NCI-H2171 treated with DMSO at 0.1 percent for 48 hours (cell line): ENCODE data around the gene LRIG3.
A peak's percentile ranks its signal among the peaks of the same experiment; 100 is the strongest.
"Not testable (repeated sequence)": the region's sequence is repeated elsewhere in the genome, so short reads cannot be mapped to it uniquely, and the experiment has no call there.

Experiments used
- DNase-seq: peaks from one replicate; lab custom pipeline; 2025; lab: John Stamatoyannopoulos, UW

Gene LRIG3, protein sequence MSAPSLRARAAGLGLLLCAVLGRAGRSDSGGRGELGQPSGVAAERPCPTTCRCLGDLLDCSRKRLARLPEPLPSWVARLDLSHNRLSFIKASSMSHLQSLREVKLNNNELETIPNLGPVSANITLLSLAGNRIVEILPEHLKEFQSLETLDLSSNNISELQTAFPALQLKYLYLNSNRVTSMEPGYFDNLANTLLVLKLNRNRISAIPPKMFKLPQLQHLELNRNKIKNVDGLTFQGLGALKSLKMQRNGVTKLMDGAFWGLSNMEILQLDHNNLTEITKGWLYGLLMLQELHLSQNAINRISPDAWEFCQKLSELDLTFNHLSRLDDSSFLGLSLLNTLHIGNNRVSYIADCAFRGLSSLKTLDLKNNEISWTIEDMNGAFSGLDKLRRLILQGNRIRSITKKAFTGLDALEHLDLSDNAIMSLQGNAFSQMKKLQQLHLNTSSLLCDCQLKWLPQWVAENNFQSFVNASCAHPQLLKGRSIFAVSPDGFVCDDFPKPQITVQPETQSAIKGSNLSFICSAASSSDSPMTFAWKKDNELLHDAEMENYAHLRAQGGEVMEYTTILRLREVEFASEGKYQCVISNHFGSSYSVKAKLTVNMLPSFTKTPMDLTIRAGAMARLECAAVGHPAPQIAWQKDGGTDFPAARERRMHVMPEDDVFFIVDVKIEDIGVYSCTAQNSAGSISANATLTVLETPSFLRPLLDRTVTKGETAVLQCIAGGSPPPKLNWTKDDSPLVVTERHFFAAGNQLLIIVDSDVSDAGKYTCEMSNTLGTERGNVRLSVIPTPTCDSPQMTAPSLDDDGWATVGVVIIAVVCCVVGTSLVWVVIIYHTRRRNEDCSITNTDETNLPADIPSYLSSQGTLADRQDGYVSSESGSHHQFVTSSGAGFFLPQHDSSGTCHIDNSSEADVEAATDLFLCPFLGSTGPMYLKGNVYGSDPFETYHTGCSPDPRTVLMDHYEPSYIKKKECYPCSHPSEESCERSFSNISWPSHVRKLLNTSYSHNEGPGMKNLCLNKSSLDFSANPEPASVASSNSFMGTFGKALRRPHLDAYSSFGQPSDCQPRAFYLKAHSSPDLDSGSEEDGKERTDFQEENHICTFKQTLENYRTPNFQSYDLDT

DNA sequence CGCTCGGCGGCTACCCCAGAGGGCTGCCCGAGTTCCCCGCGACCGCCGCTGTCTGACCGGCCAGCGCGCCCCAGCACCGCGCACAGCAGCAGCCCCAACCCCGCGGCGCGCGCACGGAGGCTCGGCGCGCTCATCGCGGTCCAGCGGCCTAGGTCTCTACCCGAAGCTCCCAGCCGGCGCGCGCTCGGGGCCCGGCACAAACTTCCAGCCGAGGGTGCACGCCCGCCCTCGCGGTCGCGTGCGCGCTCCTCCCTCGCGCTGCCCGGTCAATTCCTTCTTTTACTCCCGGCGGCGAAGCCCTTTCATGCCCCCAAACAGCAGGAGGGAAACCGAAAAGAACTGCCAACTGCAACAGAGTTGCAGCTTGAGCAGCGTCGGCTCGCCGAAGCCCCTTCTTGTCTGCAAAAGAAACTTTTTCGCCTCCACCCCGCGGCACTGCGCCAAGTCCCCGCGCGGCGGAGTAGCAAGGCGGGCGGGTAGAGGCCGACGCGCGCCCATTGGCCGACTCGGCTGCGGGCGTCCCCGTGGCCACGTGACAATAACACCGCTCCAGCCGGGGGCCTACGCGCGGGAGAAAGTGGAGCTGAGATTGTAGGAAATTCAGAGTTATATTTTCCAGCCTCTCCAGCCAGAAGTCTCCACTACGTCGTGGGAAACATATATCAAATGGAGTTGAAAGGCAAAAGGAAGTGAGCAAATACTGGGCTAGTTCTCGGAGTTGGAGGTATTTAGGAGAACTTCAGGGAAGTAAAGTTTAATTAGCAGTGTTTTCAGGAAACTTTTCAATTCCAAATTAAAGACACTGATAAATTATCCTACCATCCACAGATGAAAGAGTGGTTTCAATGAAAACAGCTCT lies at the start of gene LRIG3:
TSS of gene LRIG3 (minus strand) at position 403 of the 859 bp plus-strand sequence. CDS start at position 134, 269 bp downstream.
- peak; percentile 81 for DNase-seq

DNA sequence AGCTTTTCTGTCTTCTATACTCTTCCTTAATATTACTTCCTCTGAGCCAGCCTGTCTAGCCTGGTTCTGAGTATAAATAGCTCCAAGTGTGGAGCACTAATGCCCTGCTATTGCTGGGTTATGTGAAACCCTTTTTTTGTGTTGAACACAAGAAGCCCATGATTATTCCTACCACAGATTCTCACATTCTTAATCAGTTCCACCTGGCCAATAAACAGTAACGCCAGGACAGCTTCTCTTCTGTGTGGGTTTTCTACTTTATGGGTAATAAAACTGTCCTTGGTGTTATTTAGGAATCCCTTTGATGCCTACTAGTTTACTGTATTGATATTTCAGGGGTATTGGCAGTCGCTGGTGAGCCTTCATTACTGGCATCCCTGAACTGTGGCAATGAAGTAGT lies 48.9 kb upstream of the LRIG3 start:
- DNase-seq: no peak

DNA sequence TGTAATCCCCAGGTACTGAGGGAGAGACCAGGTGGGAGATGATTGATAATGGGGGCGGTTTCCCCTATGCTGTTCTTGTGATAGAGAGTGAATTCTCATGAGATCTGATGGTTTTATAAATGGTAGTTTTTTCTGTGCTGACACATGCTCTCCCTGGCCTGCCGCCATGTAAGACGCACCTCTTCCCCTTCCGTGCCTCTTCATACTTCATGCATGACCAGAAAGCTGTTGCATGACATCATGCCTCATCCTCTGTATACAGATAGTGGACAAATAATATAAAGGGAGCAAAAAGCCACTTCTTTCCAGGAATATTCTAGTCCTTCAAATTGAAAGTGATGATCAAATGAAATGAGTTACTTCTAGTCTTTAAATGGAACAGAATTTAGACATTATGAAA lies 47.3 kb upstream of the LRIG3 start:
- DNase-seq: peak; percentile 69

DNA sequence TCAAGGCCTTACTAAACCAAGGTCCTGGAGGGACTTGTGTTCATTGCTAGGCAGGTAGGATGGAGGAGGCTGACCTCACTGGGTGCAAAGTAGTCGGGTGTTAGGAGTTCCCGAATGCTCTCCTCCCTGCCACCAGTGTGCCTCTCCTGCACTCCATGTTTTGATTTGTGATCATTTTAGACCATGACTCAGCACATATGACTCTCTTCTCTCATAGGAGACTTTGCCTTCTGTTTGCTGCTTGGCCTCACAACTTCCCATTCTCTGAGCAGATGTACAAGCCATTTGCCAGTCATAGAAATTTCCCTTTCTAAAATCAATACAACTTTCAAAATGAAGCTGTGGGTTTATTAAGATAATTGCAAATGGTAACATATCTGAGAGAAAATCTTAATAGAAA lies 46.6 kb upstream of the LRIG3 start:
- DNase-seq: peak; percentile 40

DNA sequence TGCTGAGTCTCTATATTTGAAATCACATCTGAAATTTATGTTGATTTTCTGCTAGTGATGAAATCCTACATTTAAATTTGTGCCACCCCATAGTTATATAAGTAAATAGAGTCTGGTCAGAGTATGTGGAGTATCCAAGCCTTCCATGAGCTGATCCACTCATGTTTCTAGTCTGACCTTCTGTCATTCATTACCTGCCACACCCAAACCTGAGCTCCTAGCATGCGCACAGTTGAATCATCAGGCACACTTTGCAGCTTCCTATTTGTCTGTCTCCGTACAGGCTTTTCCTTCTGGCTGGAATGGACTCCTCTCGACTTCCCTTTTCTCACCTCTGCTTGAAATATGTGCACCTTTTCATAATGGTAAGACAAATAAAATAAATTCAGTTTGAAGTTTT lies 45.3 kb upstream of the LRIG3 start:
- DNase-seq: no peak

DNA sequence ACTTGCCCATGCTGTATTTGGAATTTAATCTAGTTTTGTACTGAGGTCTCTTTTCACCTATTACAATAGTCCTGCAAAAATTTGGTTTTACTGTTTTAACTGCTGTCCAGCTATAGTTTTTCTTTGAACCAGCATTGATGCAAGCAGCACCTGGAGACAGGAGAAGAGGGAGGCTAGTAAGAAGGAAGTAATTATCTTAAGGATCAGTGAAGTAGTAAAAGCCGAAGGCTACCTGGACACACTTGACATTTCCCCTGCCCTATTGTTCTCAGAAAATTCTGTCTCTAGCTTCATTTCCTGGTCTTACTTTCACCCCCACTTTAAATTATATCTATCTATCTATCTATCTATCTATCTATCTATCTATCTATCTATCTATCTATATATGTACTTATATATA lies 43.5 kb upstream of the LRIG3 start:
- no peak for DNase-seq

DNA sequence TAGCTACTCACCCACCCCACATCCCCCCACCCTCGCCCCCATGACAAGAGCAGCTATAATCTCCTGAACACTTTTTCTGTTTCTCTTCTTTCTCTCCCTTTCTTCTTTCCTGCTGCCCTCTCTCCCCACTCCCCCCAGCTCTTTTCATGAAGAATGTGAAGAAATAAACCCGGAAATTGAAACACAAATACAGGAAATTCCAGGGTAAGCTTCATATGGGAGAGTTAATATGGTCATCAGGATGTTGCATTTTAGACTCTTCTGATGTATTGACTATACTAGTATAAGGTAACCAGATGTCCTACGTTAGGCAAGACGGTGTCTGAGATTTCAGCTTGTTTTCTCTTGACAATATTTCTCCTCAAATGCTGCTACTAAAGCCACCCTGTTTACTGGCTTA lies 41.6 kb upstream of the LRIG3 start:
- DNase-seq: no peak

DNA sequence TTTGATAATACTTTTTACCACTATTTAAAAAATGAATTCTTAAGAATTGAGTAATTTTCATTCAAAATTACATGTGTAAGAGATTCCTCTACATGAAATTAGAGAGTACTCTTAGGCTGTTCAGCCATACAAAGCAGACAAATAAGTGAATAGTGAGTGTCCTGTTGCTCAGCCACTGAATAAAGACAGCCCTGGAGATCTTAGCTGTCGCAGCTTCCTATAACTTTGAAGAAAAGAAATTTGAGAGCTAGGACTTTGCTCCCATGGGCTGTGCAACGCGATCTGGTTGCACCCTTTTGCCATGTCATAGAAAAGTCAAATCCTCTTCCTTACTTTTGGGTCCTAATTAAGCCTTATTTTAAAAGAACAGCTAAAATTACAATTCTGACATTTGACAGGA lies 40.9 kb upstream of the LRIG3 start:
- DNase-seq: no peak

DNA sequence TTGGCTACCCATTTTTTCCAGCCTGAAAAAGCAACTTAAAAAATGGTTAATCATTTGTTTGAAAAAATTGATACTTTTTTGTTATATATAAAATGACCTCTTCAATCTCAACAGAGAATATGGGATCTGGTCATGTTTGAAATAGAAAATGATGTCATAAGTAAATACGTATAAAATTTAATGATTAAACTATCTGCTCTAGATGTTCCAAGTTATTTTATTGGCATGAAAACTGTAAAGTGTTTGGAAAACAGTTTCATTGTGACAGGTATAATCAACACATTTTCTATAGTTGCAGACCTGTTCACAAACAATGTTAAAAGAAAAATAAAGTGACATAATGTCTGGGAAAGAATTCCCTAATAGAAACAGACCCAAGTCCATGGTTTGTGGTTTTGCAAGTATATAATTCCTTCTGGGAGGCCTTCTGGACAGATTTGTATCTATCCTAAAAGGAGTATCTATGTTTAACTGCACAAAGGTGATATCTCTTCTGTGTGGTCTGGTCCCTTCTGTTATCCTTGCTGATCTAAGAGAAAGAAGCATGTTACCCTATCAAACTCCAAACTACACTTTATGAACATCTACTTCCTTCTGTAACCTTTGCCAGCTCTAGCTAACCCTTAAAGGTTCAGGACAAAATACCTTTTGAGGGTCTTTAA lies 39.5 kb upstream of the LRIG3 start:
- no peak for DNase-seq

DNA sequence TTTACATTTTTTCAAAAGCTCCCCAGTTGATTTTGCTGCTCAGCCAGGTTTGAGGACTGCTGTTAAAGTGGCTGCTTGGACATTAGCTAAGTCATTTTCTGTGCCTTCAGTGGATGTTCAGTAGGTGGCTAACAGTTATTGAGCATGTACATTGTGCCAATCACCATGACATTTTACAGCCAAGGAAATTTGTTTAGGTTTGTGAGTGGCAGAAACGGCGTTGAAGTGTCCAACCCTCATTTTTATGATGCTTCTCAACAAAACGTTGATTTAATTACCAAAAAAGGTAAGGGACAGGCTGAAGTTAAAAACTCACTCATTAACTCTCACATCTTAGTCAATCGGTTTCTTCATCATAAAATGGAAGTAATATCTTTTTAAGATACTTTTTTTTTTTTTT lies 37.0 kb upstream of the LRIG3 start:
- no peak for DNase-seq

DNA sequence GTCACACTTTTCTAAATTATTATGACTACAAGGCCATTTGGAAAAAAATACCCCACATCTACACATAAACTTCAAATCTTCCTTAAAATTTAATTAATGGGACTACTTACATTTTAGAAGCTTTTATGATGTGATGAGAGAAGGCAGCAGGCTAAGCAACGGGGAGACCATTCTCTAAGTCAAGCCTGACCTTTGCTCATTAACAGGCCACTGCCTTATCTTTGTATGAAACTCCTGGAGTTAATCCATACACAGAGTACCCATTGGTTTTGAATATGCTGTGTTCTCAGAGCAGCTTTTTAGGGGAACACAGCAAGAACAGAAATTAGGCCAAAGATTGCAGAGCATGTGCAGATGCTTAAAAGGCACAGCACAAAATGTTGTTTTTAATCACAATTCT lies 35.5 kb upstream of the LRIG3 start:
- DNase-seq: no peak

DNA sequence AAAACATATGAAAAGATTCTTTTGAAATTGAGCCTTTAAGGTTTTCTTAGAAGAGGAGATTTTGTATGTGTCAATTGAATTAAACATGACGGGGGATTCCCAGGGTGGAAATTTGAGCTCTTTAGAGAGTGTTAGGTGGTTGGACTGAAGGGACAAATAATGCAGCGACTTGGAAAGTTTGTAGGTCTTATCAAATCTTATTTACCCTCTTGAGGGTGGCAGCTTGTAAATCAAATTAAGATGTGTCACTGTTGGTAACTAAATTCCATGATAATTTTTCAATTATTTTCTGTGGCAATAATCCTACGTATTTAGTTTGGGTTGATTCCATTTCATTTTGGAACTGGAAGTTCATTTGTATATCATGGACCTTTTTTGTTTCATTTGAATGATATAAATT lies 33.7 kb upstream of the LRIG3 start:
- DNase-seq: no peak

DNA sequence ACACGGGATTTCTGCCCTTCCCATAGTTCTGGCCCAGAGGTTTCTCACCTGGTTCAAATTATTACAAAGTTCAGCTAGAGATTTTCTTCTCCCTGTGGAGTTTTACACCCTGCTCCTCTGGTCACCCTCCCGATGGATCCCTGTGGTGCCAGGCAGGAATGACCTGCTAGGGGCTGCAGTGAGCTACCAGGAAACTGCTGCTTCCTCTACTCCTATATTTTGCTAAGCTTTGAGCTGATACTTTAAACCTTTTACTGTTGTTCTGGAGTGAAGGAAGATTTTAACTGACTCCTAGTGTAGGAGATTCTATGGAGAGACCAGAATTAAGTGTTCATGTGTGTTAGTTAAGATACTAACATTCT lies 30.4 kb upstream of the LRIG3 start:
- DNase-seq: no peak

DNA sequence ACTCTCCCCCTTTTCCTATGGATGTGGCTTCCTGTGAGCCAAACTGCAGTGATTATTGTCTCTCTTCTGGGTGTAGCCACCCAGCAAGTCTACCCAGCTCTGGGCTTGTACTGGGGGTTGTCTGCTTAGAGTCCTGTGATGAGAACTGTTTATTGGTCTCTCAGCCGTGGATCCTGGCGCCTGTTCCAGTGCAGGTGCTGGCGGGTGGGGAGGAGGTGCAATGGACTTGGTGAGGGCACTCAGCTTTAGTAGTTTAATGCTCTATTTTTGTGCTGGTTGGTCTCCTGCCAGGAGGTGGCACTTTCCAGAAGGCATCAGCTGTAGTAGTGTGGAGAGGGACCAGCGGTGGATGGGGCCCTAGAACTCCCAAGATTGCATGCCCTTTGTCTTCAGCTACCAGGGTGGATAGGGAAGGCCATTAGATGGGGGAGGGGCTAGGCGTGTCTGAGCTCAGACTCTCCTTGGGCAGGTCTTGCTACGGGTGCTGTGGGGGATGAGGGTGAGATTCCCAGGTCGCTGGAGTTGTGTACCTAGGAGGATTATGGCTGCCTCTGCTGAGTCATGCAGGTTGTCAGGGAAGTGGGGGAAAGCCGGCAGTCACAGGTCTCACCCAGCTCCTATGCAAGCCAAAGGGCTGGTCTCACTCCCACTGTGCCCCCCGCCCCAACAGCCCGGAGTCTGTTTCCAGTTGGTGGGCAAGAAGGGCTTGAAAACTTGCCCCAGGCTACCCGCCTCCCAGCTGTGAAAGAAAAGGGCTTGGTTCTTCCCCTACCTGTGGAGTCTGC lies 29.8 kb upstream of the LRIG3 start:
- DNase-seq: not testable (repeated sequence)

DNA sequence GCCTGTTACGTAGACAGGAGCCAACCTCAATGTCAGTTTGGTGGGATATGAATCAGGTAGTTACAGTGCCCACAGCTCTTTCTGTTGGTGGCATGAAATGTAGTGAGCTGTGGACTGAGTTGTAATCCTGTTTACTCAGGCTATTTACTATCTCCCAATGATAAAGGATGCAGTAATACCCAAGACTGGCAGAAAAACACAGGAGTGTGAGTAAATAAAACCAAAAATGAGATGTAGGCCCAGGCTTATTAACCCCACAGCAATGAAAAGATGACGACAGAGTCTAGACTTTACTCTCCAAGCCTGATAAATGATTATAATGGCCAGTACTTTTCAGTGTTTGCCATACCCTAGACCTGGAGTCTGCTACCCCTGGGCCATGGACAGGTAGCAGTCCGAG lies 22.8 kb upstream of the LRIG3 start:
- DNase-seq: no peak

DNA sequence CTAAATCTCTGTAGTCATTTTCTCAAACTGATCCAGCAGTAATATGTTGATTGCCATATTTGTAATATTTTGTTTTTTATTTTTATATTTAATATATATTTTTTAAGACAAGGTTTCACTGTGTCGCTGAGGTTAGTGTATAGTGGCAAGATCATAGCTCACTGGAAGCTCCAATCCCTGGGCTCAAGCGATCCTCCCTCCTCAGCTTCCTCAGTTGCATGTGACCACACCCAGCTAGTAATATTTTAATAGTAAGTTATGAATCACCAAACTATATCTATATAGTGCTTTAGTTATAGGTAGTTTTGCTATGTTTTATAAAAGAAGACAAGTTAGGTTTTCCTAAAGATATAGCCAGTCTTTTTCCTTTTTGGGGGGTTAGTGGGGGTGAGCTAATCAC lies 22.0 kb upstream of the LRIG3 start:
- no peak for DNase-seq

DNA sequence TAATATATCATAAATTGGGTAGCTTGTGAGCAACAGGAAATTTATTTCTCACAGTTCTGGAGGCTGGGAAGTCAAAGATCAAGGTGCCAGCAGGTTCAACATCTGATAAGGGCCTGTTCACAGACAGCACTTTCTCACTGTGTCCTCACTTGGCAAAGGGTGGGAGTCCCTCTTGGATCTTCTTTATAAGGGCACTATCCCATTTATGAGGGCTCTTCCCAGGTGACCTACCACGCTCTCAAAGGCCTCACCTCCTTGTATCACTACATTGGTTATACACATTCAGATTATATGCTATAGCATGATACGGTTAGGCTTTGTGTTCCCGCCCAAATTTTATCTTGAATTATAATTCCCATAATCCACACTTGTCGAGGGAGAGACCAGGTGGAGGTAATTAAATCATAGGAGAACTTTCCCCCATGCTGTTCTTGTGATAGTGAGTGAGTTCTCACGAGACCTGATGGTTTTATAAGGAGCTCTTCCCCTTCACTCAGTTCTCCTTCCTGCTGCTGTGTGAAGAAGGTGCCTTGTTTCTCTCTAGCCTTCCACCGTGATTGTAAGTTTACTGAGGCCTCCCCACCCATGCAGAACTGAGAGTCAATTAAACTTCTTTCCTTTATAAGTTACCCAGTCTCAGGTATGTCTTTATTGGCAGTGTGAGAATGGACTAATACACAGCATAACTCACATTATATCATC lies 19.2 kb upstream of the LRIG3 start:
- DNase-seq: no peak

DNA sequence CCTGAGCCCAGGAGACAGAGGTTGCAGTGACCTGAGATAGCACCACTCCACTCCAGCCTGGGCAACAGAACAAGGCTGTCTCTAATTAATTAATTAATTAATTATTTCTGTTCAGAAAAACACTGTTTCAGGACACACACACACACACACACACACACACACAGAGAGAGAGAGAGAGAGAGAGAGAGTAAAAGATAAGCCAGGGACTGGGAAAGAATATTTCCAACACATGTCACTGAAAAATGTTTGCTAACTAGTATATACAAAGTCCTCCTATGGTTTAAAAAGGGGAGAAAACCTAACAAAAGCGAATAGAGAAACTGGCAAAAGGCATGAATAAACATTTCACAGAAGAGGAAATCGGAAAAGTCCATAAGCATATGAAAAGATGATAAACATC lies 18.1 kb upstream of the LRIG3 start:
- no peak for DNase-seq

DNA sequence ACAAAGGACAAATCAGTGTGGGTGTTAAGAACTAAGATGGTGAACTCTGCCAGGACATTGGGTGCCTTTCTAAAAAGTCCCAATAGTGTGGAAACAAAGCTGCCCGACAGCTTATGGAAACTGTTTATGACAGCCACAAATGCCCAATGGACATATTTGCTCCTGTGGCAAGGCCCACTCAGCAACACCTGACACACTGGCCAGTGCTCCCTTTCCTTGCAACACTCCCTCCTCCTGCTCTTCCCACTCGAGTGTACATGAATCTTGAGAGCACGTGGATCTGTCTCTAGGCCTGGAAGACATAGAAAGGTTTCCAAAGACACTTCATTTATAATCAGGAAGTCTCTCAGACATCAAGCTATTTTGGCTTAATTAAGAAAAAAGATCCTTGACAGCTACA lies 14.2 kb upstream of the LRIG3 start:
- no peak for DNase-seq
